KMS-11 (cell line): Measurements from ENCODE around the gene LDLRAD2.

Source experiments
- H2AFZ ChIP-seq: fragments of 200-600 bp; sonication (generic); 2 replicates; pipeline ENCODE4 v1.6.1; 2016; ENCODE audit warnings: antibody characterized with exemption, mixed run types, low read depth
- H3K27ac ChIP-seq: fragments of 200-600 bp; sonication (generic); 2 replicates; pipeline ENCODE4 v1.6.1; 2016; ENCODE audit warnings: mild to moderate bottlenecking, mixed run types
- H3K27me3 ChIP-seq: fragments of 200-600 bp; sonication (generic); 2 replicates; pipeline ENCODE4 v1.6.1; 2017; ENCODE audit warnings: mild to moderate bottlenecking, low read depth, mixed run types, moderate library complexity; ENCODE audit not compliant: insufficient read depth
- H3K36me3 ChIP-seq: fragments of 200-600 bp; sonication (generic); 2 replicates; pipeline ENCODE4 v1.6.1; 2017; ENCODE audit warnings: mild to moderate bottlenecking, mixed run types; ENCODE audit not compliant: insufficient read depth
- H3K4me1 ChIP-seq: fragments of 200-600 bp; sonication (generic); 2 replicates; pipeline ENCODE4 v1.6.1; 2016; ENCODE audit warnings: mild to moderate bottlenecking, low read depth, mixed run types; ENCODE audit not compliant: poor library complexity, severe bottlenecking
- H3K4me2 ChIP-seq: fragments of 200-600 bp; sonication (generic); 2 replicates; pipeline ENCODE4 v1.7.0; 2016; ENCODE audit warnings: mild to moderate bottlenecking, mixed run types
- H3K4me3 ChIP-seq: fragments of 200-600 bp; sonication (generic); IDR thresholded peaks from 2 replicates; pipeline ENCODE4 v1.6.1; 2017; ENCODE audit warnings: low read depth, low read length, mixed read lengths; ENCODE audit not compliant: insufficient read depth
- H3K79me2 ChIP-seq: fragments of 200-600 bp; sonication (generic); 2 replicates; pipeline ENCODE4 v1.6.1; 2016; ENCODE audit warnings: low read depth, mixed run types; ENCODE audit not compliant: insufficient read depth
- H3K9ac ChIP-seq: fragments of 200-600 bp; sonication (generic); 2 replicates; pipeline ENCODE4 v1.6.1; 2016; ENCODE audit warnings: mild to moderate bottlenecking, mixed run types
- H4K20me1 ChIP-seq: fragments of 200-600 bp; sonication (generic); 2 replicates; pipeline ENCODE4 v1.6.1; 2016; ENCODE audit warnings: mild to moderate bottlenecking, mixed run types; ENCODE audit not compliant: insufficient read depth
- TF ChIP-seq, protein P1 (sequence below): fragments of 200-600 bp; sonication (generic); conservative IDR thresholded peaks from 2 replicates; pipeline ENCODE4 v1.6.1; 2017; ENCODE audit warnings: low read depth, mild to moderate bottlenecking, antibody characterized with exemption, low read length, moderate library complexity, mixed read lengths

The LDLRAD2 gene

DNA sequence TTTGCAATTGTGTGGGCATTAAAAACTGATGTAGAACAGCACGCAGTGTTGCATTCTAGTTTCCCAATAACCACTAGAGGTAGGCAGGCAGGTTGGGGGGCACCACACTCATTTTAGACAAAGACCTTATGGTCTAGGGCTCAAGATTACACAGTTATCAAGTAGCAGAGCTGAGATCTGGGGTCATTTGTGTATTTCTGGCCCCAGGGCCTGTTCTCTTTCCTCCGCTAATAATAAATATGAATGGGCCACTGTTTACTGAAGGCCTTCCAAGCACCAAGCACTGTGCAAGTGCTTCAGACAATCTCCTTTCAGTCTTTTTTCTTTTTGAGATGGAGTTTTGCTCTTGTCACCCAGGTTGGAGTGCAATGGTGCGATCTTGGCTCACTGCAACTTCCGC lies 23.9 kb downstream of the LDLRAD2 start:
- no peaks in the 10 kb centered on the region for H3K36me3 ChIP-seq

DNA sequence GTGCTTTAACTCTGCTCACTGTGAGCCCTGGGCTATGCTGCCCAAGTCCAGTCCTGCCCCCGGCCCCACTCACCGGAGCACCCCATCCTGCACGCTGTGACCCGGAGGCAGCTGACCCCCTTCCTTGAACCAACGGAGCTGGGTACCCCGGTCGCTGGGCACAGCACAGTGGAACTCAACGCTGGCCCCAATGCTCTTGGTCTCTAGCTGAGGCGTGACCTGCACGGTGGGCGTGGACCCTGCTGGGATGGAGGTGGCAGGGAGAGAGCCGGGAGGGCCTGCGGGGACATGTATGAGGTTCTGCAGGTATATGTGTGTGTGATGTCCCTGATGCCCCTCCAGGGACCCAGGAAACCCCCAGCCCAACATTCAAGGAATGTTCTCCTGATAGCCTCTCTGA lies 24.7 kb downstream of the LDLRAD2 start:
- no peak overlapping the region for H3K4me3 ChIP-seq
- H3K4me2 ChIP-seq = no peak overlapping the region

More for the DNA sequence above, 23.9 kb downstream of the LDLRAD2 start:
- TF ChIP-seq, protein P1, sequence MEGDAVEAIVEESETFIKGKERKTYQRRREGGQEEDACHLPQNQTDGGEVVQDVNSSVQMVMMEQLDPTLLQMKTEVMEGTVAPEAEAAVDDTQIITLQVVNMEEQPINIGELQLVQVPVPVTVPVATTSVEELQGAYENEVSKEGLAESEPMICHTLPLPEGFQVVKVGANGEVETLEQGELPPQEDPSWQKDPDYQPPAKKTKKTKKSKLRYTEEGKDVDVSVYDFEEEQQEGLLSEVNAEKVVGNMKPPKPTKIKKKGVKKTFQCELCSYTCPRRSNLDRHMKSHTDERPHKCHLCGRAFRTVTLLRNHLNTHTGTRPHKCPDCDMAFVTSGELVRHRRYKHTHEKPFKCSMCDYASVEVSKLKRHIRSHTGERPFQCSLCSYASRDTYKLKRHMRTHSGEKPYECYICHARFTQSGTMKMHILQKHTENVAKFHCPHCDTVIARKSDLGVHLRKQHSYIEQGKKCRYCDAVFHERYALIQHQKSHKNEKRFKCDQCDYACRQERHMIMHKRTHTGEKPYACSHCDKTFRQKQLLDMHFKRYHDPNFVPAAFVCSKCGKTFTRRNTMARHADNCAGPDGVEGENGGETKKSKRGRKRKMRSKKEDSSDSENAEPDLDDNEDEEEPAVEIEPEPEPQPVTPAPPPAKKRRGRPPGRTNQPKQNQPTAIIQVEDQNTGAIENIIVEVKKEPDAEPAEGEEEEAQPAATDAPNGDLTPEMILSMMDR = no peak
- H4K20me1 ChIP-seq = no peaks in the 10 kb centered on the region
- H3K4me1 ChIP-seq = no peaks in the 10 kb centered on the region
- no peak overlapping the region for H3K4me3 ChIP-seq
- H2AFZ ChIP-seq = no peak overlapping the region
- no peak overlapping the region for H3K4me2 ChIP-seq
- no peak overlapping the region for H3K27ac ChIP-seq
- H3K27me3 ChIP-seq = no peaks in the 10 kb centered on the region; the same call in 1 of the 2 replicates
- no peaks in the 10 kb centered on the region for H3K79me2 ChIP-seq
- H3K9ac ChIP-seq = no peak overlapping the region

DNA sequence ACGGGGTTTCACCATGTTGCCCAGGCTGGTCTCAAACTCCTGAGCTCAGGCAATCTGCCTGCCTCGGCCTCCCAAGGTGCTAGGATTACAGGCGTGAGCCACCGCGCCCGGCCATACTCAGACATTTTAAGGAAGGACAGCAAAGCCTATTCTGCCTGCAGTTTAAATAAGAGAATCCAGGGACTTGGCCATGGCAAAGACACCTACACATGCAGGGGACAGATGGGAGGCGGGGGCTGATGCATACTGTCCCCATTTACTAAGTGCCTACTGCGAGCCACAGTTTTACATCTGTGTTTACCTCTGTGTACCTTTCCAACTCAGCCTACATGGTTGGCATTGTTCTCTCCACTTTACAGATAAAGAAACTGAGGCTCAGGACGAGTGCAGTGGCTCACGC lies 25.4 kb downstream of the LDLRAD2 start:
- Histone ChIP-seq H4K20me1 (no peaks in the 10 kb centered on the region), H3K79me2 (no peaks in the 10 kb centered on the region), H3K27me3 (no peaks in the 10 kb centered on the region; the same call in 1 of the 2 replicates), H3K4me2 (no peak overlapping the region), H3K4me1 (no peaks in the 10 kb centered on the region), H2AFZ (no peak overlapping the region), H3K27ac (no peak overlapping the region), H3K9ac (no peak overlapping the region), H3K4me3 (no peak overlapping the region), H3K36me3 (no peaks in the 10 kb centered on the region)
- TF ChIP-seq, protein P1 = no peak

More for the DNA sequence above, 24.7 kb downstream of the LDLRAD2 start:
- Histone ChIP-seq H4K20me1 (no peaks in the 10 kb centered on the region), H3K27ac (no peak overlapping the region), H3K79me2 (no peaks in the 10 kb centered on the region), H3K4me1 (no peaks in the 10 kb centered on the region), H2AFZ (no peak overlapping the region), H3K36me3 (no peaks in the 10 kb centered on the region), H3K27me3 (no peaks in the 10 kb centered on the region; the same call in 1 of the 2 replicates), H3K9ac (no peak overlapping the region)
- TF ChIP-seq, protein P1 = no peak

DNA sequence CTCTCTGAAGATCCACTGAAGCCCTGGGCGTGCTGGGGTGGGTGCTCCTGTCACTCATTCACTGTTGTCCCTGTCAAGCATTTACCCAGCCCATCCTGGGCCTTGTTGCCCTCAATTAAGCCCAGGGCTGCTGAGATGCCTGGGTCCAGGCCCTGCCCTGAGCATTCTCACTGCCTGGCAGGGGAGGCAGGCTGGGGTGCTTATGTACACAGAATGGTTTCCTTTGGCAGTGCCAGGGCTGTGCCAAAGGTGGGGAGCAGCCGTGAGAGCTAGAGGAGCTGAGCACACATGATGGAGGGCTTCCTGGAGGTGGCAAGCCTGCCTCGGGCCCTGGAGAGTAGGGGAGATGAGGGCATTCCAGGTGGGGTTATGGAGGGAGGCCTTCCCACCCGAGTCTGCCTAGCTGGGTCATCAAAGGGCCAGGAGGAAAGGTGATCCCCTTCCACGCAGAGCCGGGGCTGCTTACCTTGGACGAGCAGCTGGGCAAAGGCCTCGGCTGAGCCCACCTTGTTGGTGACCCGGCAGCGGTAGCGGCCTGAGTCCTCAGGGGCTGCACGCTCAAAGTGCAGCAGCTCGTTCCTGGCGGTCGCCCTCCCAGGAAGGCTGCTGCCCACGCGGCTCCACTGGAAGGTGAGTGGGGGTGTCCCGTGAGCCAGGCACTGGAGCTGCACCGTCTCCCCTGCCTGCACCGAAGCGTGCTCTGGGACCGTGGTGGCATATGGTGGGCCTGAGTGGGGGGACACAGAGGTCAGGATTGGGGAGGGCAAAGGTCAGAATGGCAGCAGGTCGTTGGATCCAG lies 26.5 kb downstream of the LDLRAD2 start:
- Histone ChIP-seq H4K20me1 (no peaks in the 10 kb centered on the region), H3K36me3 (no peaks in the 10 kb centered on the region), H3K4me2 (no peak overlapping the region), H3K4me3 (no peak overlapping the region), H3K9ac (no peak overlapping the region), H2AFZ (no peak overlapping the region), H3K27me3 (no peaks in the 10 kb centered on the region; the same call in 1 of the 2 replicates), H3K4me1 (no peaks in the 10 kb centered on the region), H3K27ac (no peak overlapping the region), H3K79me2 (no peaks in the 10 kb centered on the region)
- TF ChIP-seq, protein P1 = no peak
